Natural killer cell (primary cell): ENCODE data around the gene BAG5. TPM values are rescaled to one million over a fixed set of nuclear protein-coding genes. Genes with fewer than 3 reads are reported as not detected.
"Not testable (repeated sequence)": the region's sequence is repeated elsewhere in the genome, so short reads cannot be mapped to it uniquely, and the experiment has no call there.

ENCODE experiments used
- ATAC-seq, 3 donors: fragments of 150-1000 bp in 2 of 3; fragments of 200-7000 bp in 1 of 3; cut with Tn5 transposase; 1 replicate in 1 of 3; 2 replicates in 2 of 3; pipeline ENCODE4 v1.10.0; 2021; ENCODE audit warnings: mild to moderate bottlenecking in 2 of 3, moderate library complexity in 2 of 3
- DNase-seq, 2 donors: peaks; one replicate each; pipeline versions ENCODE4 v3.0.0 to v3.0.0-alpha.2; 2013 to 2021; ENCODE audit warnings: mixed read lengths in 1 of 2
- H3K27ac ChIP-seq: one replicate; pipeline ENCODE4 v1.5.1; 2013; ENCODE audit warnings: mild to moderate bottlenecking, low read length
- H3K27me3 ChIP-seq: one replicate; pipeline ENCODE4 v1.6.1; 2013; ENCODE audit warnings: low read length; ENCODE audit not compliant: control insufficient read depth, insufficient read depth
- H3K36me3 ChIP-seq: one replicate; pipeline ENCODE4 v1.6.1; 2013; ENCODE audit warnings: low read length; ENCODE audit not compliant: control insufficient read depth, insufficient read depth
- H3K4me1 ChIP-seq: one replicate; pipeline ENCODE4 v1.6.1; 2013; ENCODE audit warnings: low read length; ENCODE audit not compliant: control insufficient read depth, insufficient read depth
- H3K4me3 ChIP-seq: one replicate; pipeline ENCODE4 v1.5.1; 2013; ENCODE audit warnings: low read length
- H3K9me3 ChIP-seq: one replicate; pipeline ENCODE4 v1.6.1; 2013; ENCODE audit warnings: low read length; ENCODE audit not compliant: control insufficient read depth, insufficient read depth
- H3K27ac Mint-ChIP-seq, 2 donors: one replicate each; pipeline ENCODE4 v1.8.0; 2022; ENCODE audit warnings: mild to moderate bottlenecking in 2 of 2, mixed read lengths in 2 of 2, moderate library complexity in 1 of 2
- H3K27me3 Mint-ChIP-seq, 2 donors: one replicate each; pipeline ENCODE4 v1.8.0; 2022; ENCODE audit warnings: low read depth in 2 of 2, mixed read lengths in 2 of 2
- H3K36me3 Mint-ChIP-seq: one replicate; pipeline ENCODE4 v1.8.0; 2022; ENCODE audit warnings: mixed read lengths
- H3K4me1 Mint-ChIP-seq, 2 donors: one replicate each; pipeline ENCODE4 v1.8.0; 2022; ENCODE audit warnings: mixed read lengths in 2 of 2
- H3K4me3 Mint-ChIP-seq: one replicate; pipeline ENCODE4 v1.8.0; 2022; ENCODE audit warnings: mild to moderate bottlenecking, moderate library complexity, mixed read lengths
- H3K9me3 Mint-ChIP-seq, 2 donors: one replicate each; pipeline ENCODE4 v1.8.0; 2022; ENCODE audit warnings: mixed read lengths in 2 of 2
- WGBS: methylation state at CpG from one replicate; pipeline ENCODE4 v1.1.7; 2013; ENCODE audit warnings: missing lambda C conversion rate; ENCODE audit not compliant: insufficient coverage; 5-methylcytosine and 5-hydroxymethylcytosine counted together
- intact Hi-C: fragments of 100-400 bp; cut with micrococcal nuclease; formaldehyde crosslinking; loops from one replicate; pipeline ENCODE4 v1.14.2; 2022
- total RNA-seq, 4 donors: library from RNA; stranded (reverse); fragments of 120-200 nt in 1 of 4; gene quantifications; one replicate each; pipeline versions ENCODE4 v1.2.3 to v1.2.4, GENCODE V29; 2013 to 2022
- TF ChIP-seq, protein P1 (sequence below): fragments of 200-600 bp; IDR thresholded peaks from one replicate; pipeline ENCODE4 v1.8.0; 2022; ENCODE audit warnings: antibody characterized with exemption

The BAG5 gene, protein sequence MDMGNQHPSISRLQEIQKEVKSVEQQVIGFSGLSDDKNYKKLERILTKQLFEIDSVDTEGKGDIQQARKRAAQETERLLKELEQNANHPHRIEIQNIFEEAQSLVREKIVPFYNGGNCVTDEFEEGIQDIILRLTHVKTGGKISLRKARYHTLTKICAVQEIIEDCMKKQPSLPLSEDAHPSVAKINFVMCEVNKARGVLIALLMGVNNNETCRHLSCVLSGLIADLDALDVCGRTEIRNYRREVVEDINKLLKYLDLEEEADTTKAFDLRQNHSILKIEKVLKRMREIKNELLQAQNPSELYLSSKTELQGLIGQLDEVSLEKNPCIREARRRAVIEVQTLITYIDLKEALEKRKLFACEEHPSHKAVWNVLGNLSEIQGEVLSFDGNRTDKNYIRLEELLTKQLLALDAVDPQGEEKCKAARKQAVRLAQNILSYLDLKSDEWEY
- 10 to 100 TPM; 36.1 to 48.0 (median 47.0) TPM for total RNA-seq
- total RNA-seq (2013) = 34.0 TPM

DNA sequence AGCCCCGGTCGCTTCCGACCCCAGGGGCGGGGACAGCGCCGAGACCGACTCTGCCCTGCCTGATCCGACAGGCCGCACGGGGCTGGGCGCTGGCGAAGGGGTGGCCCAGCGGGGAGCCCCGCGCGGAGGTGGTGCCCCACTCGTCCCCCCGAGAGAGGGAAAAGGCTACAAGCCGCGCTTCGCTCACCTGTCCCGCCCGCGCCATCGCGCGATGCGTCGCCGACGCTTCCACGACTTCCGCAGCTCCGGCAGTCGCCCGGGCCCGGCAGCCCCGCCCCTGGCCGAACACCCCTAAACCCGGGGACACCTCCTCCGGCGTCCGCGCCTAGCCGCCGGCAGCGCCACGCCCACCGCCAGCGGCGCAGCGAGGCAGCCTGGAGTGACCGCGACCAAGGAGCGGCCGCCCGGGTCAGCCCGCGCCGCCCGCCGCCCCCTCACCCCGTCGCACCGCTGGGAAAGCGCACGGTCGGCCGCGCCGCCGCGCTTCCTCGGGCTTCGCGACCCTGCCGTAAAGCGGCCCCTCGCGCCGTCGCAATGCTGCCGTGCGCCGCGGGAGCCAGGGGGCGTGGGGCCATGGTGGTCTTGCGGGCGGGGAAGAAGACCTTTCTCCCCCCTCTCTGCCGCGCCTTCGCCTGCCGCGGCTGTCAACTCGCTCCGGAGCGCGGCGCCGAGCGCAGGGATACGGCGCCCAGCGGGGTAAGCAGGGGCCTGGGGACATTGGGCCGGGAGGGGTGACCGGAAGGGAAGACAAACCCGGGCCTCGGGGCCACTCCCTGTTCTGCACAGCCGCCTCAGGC, at the start of gene BAG5, which contains the start of gene COA8:
Gene BAG5, minus strand, starts transcription at position 229 of the 797 bp plus-strand sequence. CDS start 1,493 bp downstream, outside the sequence.
Gene COA8, plus strand, starts transcription at position 532 of the 797 bp plus-strand sequence. Its CDS starts 42 bp downstream, at position 574.
- Histone ChIP-seq H3K27ac (peak within 1 kb of the TSS; percentile 77), H3K27me3 (no peaks in the 10 kb centered on the region), H3K9me3 (no peaks in the 10 kb centered on the region), H3K4me3 (peak within 1 kb of the TSS; percentile 89), H3K4me1 (peaks cover 25% of the 10 kb centered on the region), H3K36me3 (peaks cover 20% of the 10 kb centered on the region)
- no peaks in the 10 kb centered on the region for H3K9me3 Mint-ChIP-seq
- peak within 1 kb of the TSS; percentile 98 for H3K4me3 Mint-ChIP-seq
- intact Hi-C loops = loop anchor here (1.0 kb wide), 1 partner anchor 153 kb away; the partner anchor contains the start of genes XRCC3 and ZFYVE21
- H3K4me1 Mint-ChIP-seq = peaks cover 36 to 47% of the 10 kb centered on the region in 2 donors
- no peaks in the 10 kb centered on the region for H3K36me3 Mint-ChIP-seq
- ATAC-seq (peak; percentile 79 to 91 (median 84)), DNase-seq (peak; percentile 87 to 91)
- TF ChIP-seq, protein P1, sequence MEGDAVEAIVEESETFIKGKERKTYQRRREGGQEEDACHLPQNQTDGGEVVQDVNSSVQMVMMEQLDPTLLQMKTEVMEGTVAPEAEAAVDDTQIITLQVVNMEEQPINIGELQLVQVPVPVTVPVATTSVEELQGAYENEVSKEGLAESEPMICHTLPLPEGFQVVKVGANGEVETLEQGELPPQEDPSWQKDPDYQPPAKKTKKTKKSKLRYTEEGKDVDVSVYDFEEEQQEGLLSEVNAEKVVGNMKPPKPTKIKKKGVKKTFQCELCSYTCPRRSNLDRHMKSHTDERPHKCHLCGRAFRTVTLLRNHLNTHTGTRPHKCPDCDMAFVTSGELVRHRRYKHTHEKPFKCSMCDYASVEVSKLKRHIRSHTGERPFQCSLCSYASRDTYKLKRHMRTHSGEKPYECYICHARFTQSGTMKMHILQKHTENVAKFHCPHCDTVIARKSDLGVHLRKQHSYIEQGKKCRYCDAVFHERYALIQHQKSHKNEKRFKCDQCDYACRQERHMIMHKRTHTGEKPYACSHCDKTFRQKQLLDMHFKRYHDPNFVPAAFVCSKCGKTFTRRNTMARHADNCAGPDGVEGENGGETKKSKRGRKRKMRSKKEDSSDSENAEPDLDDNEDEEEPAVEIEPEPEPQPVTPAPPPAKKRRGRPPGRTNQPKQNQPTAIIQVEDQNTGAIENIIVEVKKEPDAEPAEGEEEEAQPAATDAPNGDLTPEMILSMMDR = no peak
- H3K27ac Mint-ChIP-seq = peak within 1 kb of the TSS; percentile 80 to 89
- under 1% methylated on average over 109 of the region's 109 CpGs for WGBS
- no peaks in the 10 kb centered on the region for H3K27me3 Mint-ChIP-seq

GRCh38 chr14:103611215-103611614, 48.8 kb upstream of the BAG5 start:
- peaks cover 15 to 21% of the 10 kb centered on the region in 2 donors for H3K4me1 Mint-ChIP-seq

GRCh38 chr14:103609081-103609480, 46.6 kb upstream of the BAG5 start:
- H3K36me3 Mint-ChIP-seq, DNase-seq, H3K27me3 ChIP-seq, H3K36me3 ChIP-seq, intact Hi-C loops, H3K27ac Mint-ChIP-seq, ATAC-seq, H3K27ac ChIP-seq, H3K4me3 Mint-ChIP-seq, H3K4me3 ChIP-seq, H3K9me3 Mint-ChIP-seq: not testable (repeated sequence)
- Mint-ChIP-seq H3K4me1 (peaks cover 15 to 26% of the 10 kb centered on the region in 2 donors), H3K27me3 (peaks cover 8 to 23% of the 10 kb centered on the region in 2 donors)
- Histone ChIP-seq H3K9me3 (peaks cover 15% of the 10 kb centered on the region), H3K4me1 (peaks cover 24% of the 10 kb centered on the region)
- 94% methylated on average over 3 of the region's 4 CpGs for WGBS

More at GRCh38 chr14:103611215-103611614, 48.8 kb upstream of the BAG5 start:
- ATAC-seq = no peak
- Histone ChIP-seq H3K4me1 (peaks cover 24% of the 10 kb centered on the region), H3K4me3 (no peak overlapping the region), H3K36me3 (no peaks in the 10 kb centered on the region), H3K27me3 (peaks cover 3% of the 10 kb centered on the region), H3K9me3 (peaks cover 15% of the 10 kb centered on the region), H3K27ac (no peak overlapping the region)
- TF ChIP-seq, protein P1 = no peak
- intact Hi-C loops = no loop called here
- H3K9me3 Mint-ChIP-seq = peaks cover 2 to 7% of the 10 kb centered on the region in 2 donors
- peaks cover 8 to 23% of the 10 kb centered on the region in 2 donors for H3K27me3 Mint-ChIP-seq
- DNase-seq = no peak
- no peak overlapping the region for H3K4me3 Mint-ChIP-seq
- no peak overlapping the region for H3K27ac Mint-ChIP-seq
- H3K36me3 Mint-ChIP-seq = peaks cover 6% of the 10 kb centered on the region
- WGBS = 90% methylated on average over 2 of the region's 2 CpGs
